GM23338 (cell line): ENCODE measurements around the gene RPS17. TPM values are rescaled to one million over a fixed set of nuclear protein-coding genes. Genes with fewer than 3 reads are reported as not detected.

Source experiments
- ATAC-seq: fragments of 200-7000 bp; cut with Tn5 transposase; 3 replicates; pipeline ENCODE4 v1.9.1; 2020
- DNase-seq: peaks from one replicate; pipeline ENCODE4 v3.0.0-alpha.2; 2015; ENCODE audit warnings: low spot score
- H2AFZ ChIP-seq: fragments of 200-600 bp; sonication (generic); 2 replicates; pipeline ENCODE4 v1.8.0; 2016; ENCODE audit warnings: antibody characterized with exemption, mild to moderate bottlenecking, moderate library complexity
- H3F3A ChIP-seq: fragments of 200-600 bp; sonication (generic); replicated peaks from 2 replicates; pipeline ENCODE4 v1.8.0; 2017; ENCODE audit warnings: antibody characterized with exemption, mixed run types, low read depth
- H3K27ac ChIP-seq: fragments of 200-600 bp; sonication (generic); 2 replicates; pipeline ENCODE4 v1.6.1; 2016; ENCODE audit warnings: low read depth
- H3K27me3 ChIP-seq: fragments of 200-600 bp; sonication (generic); 2 replicates; pipeline ENCODE4 v1.8.0; 2016; ENCODE audit warnings: mild to moderate bottlenecking, mixed run types, moderate library complexity; ENCODE audit not compliant: insufficient read depth
- H3K36me3 ChIP-seq: fragments of 200-600 bp; sonication (generic); 2 replicates; pipeline ENCODE4 v1.8.0; 2016; ENCODE audit warnings: mild to moderate bottlenecking; ENCODE audit not compliant: insufficient read depth
- H3K4me1 ChIP-seq: fragments of 200-600 bp; sonication (generic); 2 replicates; pipeline ENCODE4 v1.8.0; 2016; ENCODE audit warnings: mild to moderate bottlenecking, moderate library complexity; ENCODE audit not compliant: insufficient read depth
- H3K4me2 ChIP-seq: fragments of 200-600 bp; sonication (generic); 2 replicates; pipeline ENCODE4 v1.7.1; 2017; ENCODE audit warnings: mixed run types
- H3K4me3 ChIP-seq: fragments of 200-600 bp; sonication (generic); 2 replicates; pipeline ENCODE4 v1.6.1; 2016; ENCODE audit warnings: mixed run types
- H3K79me2 ChIP-seq: fragments of 200-600 bp; sonication (generic); replicated peaks from 2 replicates; pipeline ENCODE4 v1.8.0; 2017; ENCODE audit warnings: mild to moderate bottlenecking; ENCODE audit not compliant: insufficient read depth
- H3K9me2 ChIP-seq: fragments of 200-600 bp; sonication (generic); 2 replicates; pipeline ENCODE4 v1.8.0; 2017; ENCODE audit not compliant: insufficient read depth
- H4K20me1 ChIP-seq: fragments of 200-600 bp; sonication (generic); replicated peaks from 2 replicates; pipeline ENCODE4 v1.8.0; 2017; ENCODE audit warnings: mild to moderate bottlenecking; ENCODE audit not compliant: insufficient read depth
- H3K27ac Mint-ChIP-seq: 2 replicates; pipeline ENCODE4 v1.8.0; 2020; ENCODE audit warnings: inconsistent platforms, mild to moderate bottlenecking, moderate library complexity, mixed read lengths
- H3K27me3 Mint-ChIP-seq: 3 replicates; pipeline ENCODE4 v1.8.0; 2022; ENCODE audit warnings: low read depth, mild to moderate bottlenecking, moderate library complexity, mixed read lengths, inconsistent platforms; ENCODE audit not compliant: insufficient read depth, poor library complexity
- H3K36me3 Mint-ChIP-seq: 3 replicates; pipeline ENCODE4 v1.8.0; 2021; ENCODE audit warnings: low read depth, mild to moderate bottlenecking, inconsistent platforms, moderate library complexity, mixed read lengths
- H3K4me1 Mint-ChIP-seq: 3 replicates; pipeline ENCODE4 v1.8.0; 2020; ENCODE audit warnings: mild to moderate bottlenecking, inconsistent platforms, mixed read lengths
- H3K4me3 Mint-ChIP-seq: 3 replicates; pipeline ENCODE4 v1.8.0; 2021; ENCODE audit warnings: moderate library complexity, mild to moderate bottlenecking, inconsistent platforms, mixed read lengths
- H3K9me3 Mint-ChIP-seq: 3 replicates; pipeline ENCODE4 v1.8.0; 2020; ENCODE audit warnings: moderate library complexity, mild to moderate bottlenecking, inconsistent platforms, mixed read lengths
- CREB1 ChIP-seq: fragments of 250-450 bp; sonication (Bioruptor Pico); IDR thresholded peaks from 2 replicates; pipeline ENCODE4 v1.5.0; 2020; ENCODE audit warnings: low read depth, mild to moderate bottlenecking, moderate library complexity
- EZH2 ChIP-seq: fragments of 200-600 bp; sonication (generic); IDR thresholded peaks from one replicate; pipeline ENCODE4 v1.8.0; 2017; ENCODE audit warnings: antibody characterized with exemption, mild to moderate bottlenecking, low read depth; ENCODE audit not compliant: unreplicated experiment
- EZH2phosphoT487 ChIP-seq: fragments of 200-600 bp; sonication (generic); IDR thresholded peaks from one replicate; pipeline ENCODE4 v1.8.1; 2018; ENCODE audit warnings: antibody characterized with exemption; ENCODE audit not compliant: unreplicated experiment
- JUNB ChIP-seq: IDR thresholded peaks from one replicate; pipeline ENCODE4 v1.6.1; 2016; ENCODE audit warnings: antibody characterized with exemption; ENCODE audit not compliant: unreplicated experiment
- NANOG ChIP-seq: IDR thresholded peaks from 2 replicates; pipeline ENCODE4 v1.6.1; 2016; ENCODE audit warnings: antibody characterized with exemption, borderline replicate concordance
- POLR2AphosphoS5 ChIP-seq: IDR thresholded peaks from 2 replicates; pipeline ENCODE4 v1.6.1; 2016; ENCODE audit warnings: antibody characterized with exemption, low read depth
- STAT1 ChIP-seq: IDR thresholded peaks from one replicate; pipeline ENCODE4 v1.6.1; 2016; ENCODE audit warnings: antibody characterized with exemption; ENCODE audit not compliant: unreplicated experiment
- ZNF331 ChIP-seq: fragments of 250-450 bp; sonication (Bioruptor Pico); IDR thresholded peaks from 2 replicates; pipeline ENCODE4 v1.5.0; 2020; ENCODE audit warnings: low read depth, mild to moderate bottlenecking, moderate library complexity
- long read RNA-seq: library from polyadenylated mRNA; unstranded; transcript quantifications from one replicate; pipeline ENCODE4 v2.0.0, GENCODE V29; 2020; ENCODE audit not compliant: unreplicated experiment
- polyA plus RNA-seq: library from polyadenylated mRNA; unstranded; fragments of >200 nt; fragmentation: Nextera tagmentation; extraction: Ambion mirVana; gene quantifications from 2 replicates; pipeline ENCODE4 v1.2.1, GENCODE V29; 2016
- total RNA-seq: library from RNA; depleted of rRNA; stranded (reverse); fragments of >200 nt; shearing (Covaris generic); gene quantifications from 2 replicates; pipeline ENCODE4 v1.2.3, GENCODE V29; 2014; rRNA removed
- TF ChIP-seq, protein P1 (sequence below): IDR thresholded peaks from 2 replicates; pipeline ENCODE4 v1.6.1; 2016; ENCODE audit warnings: antibody characterized with exemption
- TF ChIP-seq, protein P2 (sequence below), 2 experiments: fragments of 200-600 bp in 1 of 2; sonication (generic) in 1 of 2; conservative IDR thresholded peaks; 2 replicates each; pipeline versions ENCODE4 v1.5.1 to v1.6.1; 2016 to 2017; ENCODE audit warnings: antibody characterized with exemption in 2 of 2, low read depth in 2 of 2, mild to moderate bottlenecking in 2 of 2, moderate library complexity in 1 of 2
- TF ChIP-seq, protein P3 (sequence below): IDR thresholded peaks from one replicate; pipeline ENCODE4 v1.6.1; 2018; ENCODE audit warnings: antibody characterized with exemption; ENCODE audit not compliant: unreplicated experiment
- TF ChIP-seq, protein P4 (sequence below): fragments of 250-450 bp; sonication (Bioruptor Pico); IDR thresholded peaks from 2 replicates; pipeline ENCODE4 v1.5.0; 2020; ENCODE audit warnings: mild to moderate bottlenecking, moderate library complexity

The RPS17 gene
- total RNA-seq (1,579 and 1,741 TPM in 2 replicates), polyA plus RNA-seq (1,928 and 2,137 TPM in 2 replicates)
- long read RNA-seq, transcript RPS17-210 (5 exons, 488 nt): major isoform, 2,145 of 2,148 reads
- long read RNA-seq, partial matches to known transcripts: 1 of 2,148 reads
- long read RNA-seq, other reads (novel, unspliced or antisense): 1 of 2,148 reads

DNA sequence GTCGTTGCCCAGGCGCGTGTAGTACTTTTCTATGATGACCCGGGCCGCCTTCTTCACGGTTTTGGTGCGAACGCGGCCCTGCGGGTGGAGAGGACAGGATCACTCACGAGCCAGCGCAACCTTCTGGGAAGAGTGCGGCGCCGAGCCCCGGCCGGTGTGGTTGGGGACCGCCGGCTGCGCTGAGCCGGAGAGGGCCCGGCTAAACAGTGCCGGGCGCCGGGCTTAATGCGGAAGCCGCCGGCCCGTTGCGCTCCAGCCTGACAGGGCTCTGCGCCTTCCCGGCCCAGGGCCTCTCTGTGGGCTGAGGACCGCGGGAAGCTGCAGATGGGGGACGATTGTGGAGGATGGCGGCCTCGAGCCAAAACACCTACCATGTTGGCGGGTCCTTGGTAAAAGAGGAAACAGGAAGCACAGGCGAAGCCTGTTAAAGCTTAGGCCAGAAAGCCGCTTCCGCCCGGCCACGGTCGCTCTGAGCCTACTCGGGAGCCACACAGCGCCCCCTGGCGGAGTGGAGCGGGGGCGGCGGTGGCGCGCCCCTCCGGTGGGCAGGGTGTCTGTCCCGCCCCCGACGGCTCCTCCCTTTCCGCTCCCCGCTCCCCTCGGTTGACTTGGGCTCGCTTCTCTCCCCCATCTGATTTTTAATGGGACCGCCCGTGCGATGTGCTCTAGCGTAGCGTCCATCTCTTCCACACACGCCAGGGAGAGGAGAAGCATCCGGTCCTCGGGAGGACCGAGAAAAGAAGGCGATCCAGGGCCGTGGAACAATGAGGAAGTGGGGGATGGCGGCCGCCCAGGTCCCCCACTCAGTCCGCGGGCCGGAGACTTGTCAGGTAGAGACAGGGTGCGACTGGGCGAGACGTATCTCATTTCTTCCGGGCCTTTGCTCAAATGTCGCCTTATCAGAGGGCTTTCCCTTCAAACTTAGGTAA lies at the start of gene RPS17:
TSS of gene RPS17 (minus strand) at position 403 of the 929 bp plus-strand sequence. CDS start at position 374, 29 bp downstream.
- H4K20me1 ChIP-seq: peaks cover 39% of the 10 kb centered on the region
- H3K9me2 ChIP-seq: no peaks in the 10 kb centered on the region
- H3K4me3 ChIP-seq: peak within 1 kb of the TSS; percentile 100
- Mint-ChIP-seq H3K4me3 (peak within 1 kb of the TSS; percentile 87), H3K9me3 (peaks cover 6% of the 10 kb centered on the region; the same call in 2 of the 3 replicates), H3K27me3 (peaks cover 35% of the 10 kb centered on the region), H3K27ac (peak within 1 kb of the TSS; percentile 99), H3K36me3 (peaks cover 55% of the 10 kb centered on the region), H3K4me1 (peaks cover 35% of the 10 kb centered on the region)
- no peaks in the 10 kb centered on the region for H3K27me3 ChIP-seq
- H3K4me2 ChIP-seq: peak within 1 kb of the TSS; percentile 98
- ATAC-seq (peak; percentile 84), DNase-seq (peak; percentile 97)
- H3K27ac ChIP-seq: peak within 1 kb of the TSS; percentile 93
- peaks cover 42% of the 10 kb centered on the region for H3K36me3 ChIP-seq
- H3K4me1 ChIP-seq: peaks cover 37% of the 10 kb centered on the region
- peaks cover 49% of the 10 kb centered on the region for H3F3A ChIP-seq
- peaks cover 37% of the 10 kb centered on the region for H3K79me2 ChIP-seq
- H2AFZ ChIP-seq: peak within 1 kb of the TSS; percentile 94
- TF ChIP-seq, protein P1, sequence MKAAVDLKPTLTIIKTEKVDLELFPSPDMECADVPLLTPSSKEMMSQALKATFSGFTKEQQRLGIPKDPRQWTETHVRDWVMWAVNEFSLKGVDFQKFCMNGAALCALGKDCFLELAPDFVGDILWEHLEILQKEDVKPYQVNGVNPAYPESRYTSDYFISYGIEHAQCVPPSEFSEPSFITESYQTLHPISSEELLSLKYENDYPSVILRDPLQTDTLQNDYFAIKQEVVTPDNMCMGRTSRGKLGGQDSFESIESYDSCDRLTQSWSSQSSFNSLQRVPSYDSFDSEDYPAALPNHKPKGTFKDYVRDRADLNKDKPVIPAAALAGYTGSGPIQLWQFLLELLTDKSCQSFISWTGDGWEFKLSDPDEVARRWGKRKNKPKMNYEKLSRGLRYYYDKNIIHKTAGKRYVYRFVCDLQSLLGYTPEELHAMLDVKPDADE: peak; percentile 93
- TF ChIP-seq CREB1 (CRISPR knock-in tag) (peak; percentile 69), NANOG (0 out of 2 replicates have a peak, but pooled peaks have one; percentile 17), EZH2 (no peak), STAT1 (no peak), JUNB (no peak), POLR2AphosphoS5 (peak; percentile 99), EZH2phosphoT487 (no peak), ZNF331 (no peak)
- TF ChIP-seq, protein P2, sequence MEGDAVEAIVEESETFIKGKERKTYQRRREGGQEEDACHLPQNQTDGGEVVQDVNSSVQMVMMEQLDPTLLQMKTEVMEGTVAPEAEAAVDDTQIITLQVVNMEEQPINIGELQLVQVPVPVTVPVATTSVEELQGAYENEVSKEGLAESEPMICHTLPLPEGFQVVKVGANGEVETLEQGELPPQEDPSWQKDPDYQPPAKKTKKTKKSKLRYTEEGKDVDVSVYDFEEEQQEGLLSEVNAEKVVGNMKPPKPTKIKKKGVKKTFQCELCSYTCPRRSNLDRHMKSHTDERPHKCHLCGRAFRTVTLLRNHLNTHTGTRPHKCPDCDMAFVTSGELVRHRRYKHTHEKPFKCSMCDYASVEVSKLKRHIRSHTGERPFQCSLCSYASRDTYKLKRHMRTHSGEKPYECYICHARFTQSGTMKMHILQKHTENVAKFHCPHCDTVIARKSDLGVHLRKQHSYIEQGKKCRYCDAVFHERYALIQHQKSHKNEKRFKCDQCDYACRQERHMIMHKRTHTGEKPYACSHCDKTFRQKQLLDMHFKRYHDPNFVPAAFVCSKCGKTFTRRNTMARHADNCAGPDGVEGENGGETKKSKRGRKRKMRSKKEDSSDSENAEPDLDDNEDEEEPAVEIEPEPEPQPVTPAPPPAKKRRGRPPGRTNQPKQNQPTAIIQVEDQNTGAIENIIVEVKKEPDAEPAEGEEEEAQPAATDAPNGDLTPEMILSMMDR (conservative IDR thresholded peaks at IDR 0.05; ENCODE audit: low read depth in 2 of 2): peak; percentile 79 to 93
- TF ChIP-seq, protein P3, sequence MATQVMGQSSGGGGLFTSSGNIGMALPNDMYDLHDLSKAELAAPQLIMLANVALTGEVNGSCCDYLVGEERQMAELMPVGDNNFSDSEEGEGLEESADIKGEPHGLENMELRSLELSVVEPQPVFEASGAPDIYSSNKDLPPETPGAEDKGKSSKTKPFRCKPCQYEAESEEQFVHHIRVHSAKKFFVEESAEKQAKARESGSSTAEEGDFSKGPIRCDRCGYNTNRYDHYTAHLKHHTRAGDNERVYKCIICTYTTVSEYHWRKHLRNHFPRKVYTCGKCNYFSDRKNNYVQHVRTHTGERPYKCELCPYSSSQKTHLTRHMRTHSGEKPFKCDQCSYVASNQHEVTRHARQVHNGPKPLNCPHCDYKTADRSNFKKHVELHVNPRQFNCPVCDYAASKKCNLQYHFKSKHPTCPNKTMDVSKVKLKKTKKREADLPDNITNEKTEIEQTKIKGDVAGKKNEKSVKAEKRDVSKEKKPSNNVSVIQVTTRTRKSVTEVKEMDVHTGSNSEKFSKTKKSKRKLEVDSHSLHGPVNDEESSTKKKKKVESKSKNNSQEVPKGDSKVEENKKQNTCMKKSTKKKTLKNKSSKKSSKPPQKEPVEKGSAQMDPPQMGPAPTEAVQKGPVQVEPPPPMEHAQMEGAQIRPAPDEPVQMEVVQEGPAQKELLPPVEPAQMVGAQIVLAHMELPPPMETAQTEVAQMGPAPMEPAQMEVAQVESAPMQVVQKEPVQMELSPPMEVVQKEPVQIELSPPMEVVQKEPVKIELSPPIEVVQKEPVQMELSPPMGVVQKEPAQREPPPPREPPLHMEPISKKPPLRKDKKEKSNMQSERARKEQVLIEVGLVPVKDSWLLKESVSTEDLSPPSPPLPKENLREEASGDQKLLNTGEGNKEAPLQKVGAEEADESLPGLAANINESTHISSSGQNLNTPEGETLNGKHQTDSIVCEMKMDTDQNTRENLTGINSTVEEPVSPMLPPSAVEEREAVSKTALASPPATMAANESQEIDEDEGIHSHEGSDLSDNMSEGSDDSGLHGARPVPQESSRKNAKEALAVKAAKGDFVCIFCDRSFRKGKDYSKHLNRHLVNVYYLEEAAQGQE: peak; percentile 40
- TF ChIP-seq, protein P4, sequence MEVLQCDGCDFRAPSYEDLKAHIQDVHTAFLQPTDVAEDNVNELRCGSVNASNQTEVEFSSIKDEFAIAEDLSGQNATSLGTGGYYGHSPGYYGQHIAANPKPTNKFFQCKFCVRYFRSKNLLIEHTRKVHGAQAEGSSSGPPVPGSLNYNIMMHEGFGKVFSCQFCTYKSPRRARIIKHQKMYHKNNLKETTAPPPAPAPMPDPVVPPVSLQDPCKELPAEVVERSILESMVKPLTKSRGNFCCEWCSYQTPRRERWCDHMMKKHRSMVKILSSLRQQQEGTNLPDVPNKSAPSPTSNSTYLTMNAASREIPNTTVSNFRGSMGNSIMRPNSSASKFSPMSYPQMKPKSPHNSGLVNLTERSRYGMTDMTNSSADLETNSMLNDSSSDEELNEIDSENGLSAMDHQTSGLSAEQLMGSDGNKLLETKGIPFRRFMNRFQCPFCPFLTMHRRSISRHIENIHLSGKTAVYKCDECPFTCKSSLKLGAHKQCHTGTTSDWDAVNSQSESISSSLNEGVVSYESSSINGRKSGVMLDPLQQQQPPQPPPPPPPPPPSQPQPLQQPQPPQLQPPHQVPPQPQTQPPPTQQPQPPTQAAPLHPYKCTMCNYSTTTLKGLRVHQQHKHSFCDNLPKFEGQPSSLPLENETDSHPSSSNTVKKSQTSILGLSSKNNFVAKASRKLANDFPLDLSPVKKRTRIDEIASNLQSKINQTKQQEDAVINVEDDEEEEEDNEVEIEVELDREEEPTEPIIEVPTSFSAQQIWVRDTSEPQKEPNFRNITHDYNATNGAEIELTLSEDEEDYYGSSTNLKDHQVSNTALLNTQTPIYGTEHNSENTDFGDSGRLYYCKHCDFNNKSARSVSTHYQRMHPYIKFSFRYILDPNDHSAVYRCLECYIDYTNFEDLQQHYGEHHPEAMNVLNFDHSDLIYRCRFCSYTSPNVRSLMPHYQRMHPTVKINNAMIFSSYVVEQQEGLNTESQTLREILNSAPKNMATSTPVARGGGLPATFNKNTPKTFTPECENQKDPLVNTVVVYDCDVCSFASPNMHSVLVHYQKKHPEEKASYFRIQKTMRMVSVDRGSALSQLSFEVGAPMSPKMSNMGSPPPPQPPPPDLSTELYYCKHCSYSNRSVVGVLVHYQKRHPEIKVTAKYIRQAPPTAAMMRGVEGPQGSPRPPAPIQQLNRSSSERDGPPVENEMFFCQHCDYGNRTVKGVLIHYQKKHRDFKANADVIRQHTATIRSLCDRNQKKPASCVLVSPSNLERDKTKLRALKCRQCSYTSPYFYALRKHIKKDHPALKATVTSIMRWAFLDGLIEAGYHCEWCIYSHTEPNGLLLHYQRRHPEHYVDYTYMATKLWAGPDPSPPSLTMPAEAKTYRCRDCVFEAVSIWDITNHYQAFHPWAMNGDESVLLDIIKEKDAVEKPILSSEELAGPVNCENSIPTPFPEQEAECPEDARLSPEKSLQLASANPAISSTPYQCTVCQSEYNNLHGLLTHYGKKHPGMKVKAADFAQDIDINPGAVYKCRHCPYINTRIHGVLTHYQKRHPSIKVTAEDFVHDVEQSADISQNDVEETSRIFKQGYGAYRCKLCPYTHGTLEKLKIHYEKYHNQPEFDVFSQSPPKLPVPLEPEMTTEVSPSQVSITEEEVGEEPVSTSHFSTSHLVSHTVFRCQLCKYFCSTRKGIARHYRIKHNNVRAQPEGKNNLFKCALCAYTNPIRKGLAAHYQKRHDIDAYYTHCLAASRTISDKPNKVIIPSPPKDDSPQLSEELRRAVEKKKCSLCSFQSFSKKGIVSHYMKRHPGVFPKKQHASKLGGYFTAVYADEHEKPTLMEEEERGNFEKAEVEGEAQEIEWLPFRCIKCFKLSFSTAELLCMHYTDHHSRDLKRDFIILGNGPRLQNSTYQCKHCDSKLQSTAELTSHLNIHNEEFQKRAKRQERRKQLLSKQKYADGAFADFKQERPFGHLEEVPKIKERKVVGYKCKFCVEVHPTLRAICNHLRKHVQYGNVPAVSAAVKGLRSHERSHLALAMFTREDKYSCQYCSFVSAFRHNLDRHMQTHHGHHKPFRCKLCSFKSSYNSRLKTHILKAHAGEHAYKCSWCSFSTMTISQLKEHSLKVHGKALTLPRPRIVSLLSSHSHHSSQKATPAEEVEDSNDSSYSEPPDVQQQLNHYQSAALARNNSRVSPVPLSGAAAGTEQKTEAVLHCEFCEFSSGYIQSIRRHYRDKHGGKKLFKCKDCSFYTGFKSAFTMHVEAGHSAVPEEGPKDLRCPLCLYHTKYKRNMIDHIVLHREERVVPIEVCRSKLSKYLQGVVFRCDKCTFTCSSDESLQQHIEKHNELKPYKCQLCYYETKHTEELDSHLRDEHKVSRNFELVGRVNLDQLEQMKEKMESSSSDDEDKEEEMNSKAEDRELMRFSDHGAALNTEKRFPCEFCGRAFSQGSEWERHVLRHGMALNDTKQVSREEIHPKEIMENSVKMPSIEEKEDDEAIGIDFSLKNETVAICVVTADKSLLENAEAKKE (CRISPR knock-in tag): no peak
